ACC112 (cell line): ENCODE data around the gene VEZT.
"Not testable (repeated sequence)": the region's sequence is repeated elsewhere in the genome, so short reads cannot be mapped to it uniquely, and the experiment has no call there.

Source experiments
- H2AFZ ChIP-seq: fragments of 200-600 bp; sonication (generic); one replicate; pipeline ENCODE4 v1.6.0; 2017; ENCODE audit warnings: antibody characterized with exemption, low read length; ENCODE audit not compliant: unreplicated experiment
- H3K27ac ChIP-seq: fragments of 200-600 bp; sonication (generic); 2 replicates; pipeline ENCODE4 v1.5.1; 2014; ENCODE audit warnings: low read depth, mild to moderate bottlenecking, antibody characterized with exemption, low read length, moderate library complexity
- H3K27me3 ChIP-seq: fragments of 200-600 bp; sonication (generic); 2 replicates; pipeline ENCODE4 v1.6.1; 2014; ENCODE audit warnings: mild to moderate bottlenecking, antibody characterized with exemption, low read length, moderate library complexity, mixed read lengths; ENCODE audit not compliant: insufficient read depth
- H3K36me3 ChIP-seq: fragments of 200-600 bp; sonication (generic); 2 replicates; pipeline ENCODE4 v1.6.1; 2016; ENCODE audit warnings: mild to moderate bottlenecking, antibody characterized with exemption, low read length, moderate library complexity, mixed read lengths; ENCODE audit not compliant: insufficient read depth
- H3K4me1 ChIP-seq: fragments of 200-600 bp; sonication (generic); one replicate; pipeline ENCODE4 v1.6.1; 2016; ENCODE audit warnings: low read length, mixed read lengths; ENCODE audit not compliant: insufficient read depth, unreplicated experiment, control insufficient read depth
- H3K4me3 ChIP-seq: fragments of 200-600 bp; sonication (generic); 2 replicates; pipeline ENCODE4 v1.5.1; 2014; ENCODE audit warnings: mild to moderate bottlenecking, low read depth, low read length
- H3K79me2 ChIP-seq: fragments of 200-600 bp; sonication (generic); one replicate; pipeline ENCODE4 v1.6.0; 2016; ENCODE audit warnings: low read length; ENCODE audit not compliant: control insufficient read depth, unreplicated experiment, insufficient read depth

Gene VEZT

DNA sequence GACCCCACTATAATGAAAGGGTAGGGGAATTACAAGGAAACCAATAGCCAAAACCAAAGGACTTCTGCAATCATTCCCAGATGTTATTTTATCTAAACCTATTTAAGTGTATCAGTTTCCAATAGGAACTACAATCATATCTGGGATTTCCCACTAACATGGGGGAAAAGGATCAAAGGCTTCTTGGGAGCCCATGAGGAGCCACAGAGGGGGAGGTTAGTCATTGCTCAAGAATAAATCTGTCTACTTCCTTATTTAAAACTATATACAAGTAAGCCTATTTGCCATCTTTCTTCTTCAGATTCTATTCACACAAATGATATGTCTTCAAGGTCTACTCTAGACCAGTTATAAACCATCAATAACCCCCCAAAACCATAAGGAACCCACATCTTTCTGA is 33.5 kb upstream of the VEZT start:
- H3K36me3 ChIP-seq = no peaks in the 10 kb centered on the region
- H3K27me3 ChIP-seq = no peaks in the 10 kb centered on the region
- H3K4me1 ChIP-seq = no peaks in the 10 kb centered on the region
- H2AFZ ChIP-seq = no peak overlapping the region
- no peaks in the 10 kb centered on the region for H3K79me2 ChIP-seq
- H3K27ac ChIP-seq = no peak overlapping the region
- no peak overlapping the region for H3K4me3 ChIP-seq

DNA sequence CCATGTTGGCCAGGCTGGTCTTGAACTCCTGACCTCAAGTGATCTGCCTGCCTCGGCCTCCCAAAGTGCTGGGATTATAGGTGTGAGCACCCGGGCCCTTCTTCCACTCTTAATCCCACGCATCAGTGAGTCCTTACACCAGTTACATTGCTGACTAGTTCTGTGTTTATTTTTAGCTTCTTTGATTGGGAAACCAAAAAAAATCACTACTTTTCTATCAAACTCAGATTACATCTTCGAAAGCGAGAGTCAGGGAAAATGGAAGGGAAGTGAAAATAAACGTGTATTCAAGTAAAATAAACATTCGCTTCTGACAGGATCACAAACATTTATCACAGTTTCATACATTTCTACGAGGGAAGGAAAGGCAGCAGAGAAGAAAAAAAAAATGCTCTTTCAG is 32.5 kb upstream of the VEZT start:
- no peak overlapping the region for H3K27ac ChIP-seq
- no peaks in the 10 kb centered on the region for H3K4me1 ChIP-seq
- no peaks in the 10 kb centered on the region for H3K27me3 ChIP-seq
- no peaks in the 10 kb centered on the region for H3K36me3 ChIP-seq
- no peak overlapping the region for H2AFZ ChIP-seq
- H3K4me3 ChIP-seq = no peak overlapping the region
- H3K79me2 ChIP-seq = no peaks in the 10 kb centered on the region

DNA sequence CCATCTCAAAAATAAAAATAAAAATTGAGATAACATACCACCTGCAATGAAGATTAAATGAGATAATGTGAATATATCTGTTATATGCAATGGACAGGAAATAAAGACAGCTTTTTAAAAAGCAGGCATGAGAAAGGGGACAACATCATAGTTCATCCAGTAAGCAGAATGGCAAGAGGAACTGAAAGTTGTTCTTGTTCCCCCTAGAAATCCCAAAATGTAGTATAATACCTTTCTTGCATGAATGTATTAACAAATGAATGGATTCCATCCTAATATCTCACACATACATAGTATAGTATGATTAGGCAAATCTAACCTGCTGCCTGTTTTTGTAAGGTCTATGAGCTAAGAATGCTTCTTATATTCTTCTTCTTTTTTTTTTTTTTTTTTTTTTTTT is 31.8 kb upstream of the VEZT start:
- no peak overlapping the region for H3K4me3 ChIP-seq
- no peak overlapping the region for H3K27ac ChIP-seq
- no peaks in the 10 kb centered on the region for H3K36me3 ChIP-seq
- H2AFZ ChIP-seq = no peak overlapping the region
- no peaks in the 10 kb centered on the region for H3K79me2 ChIP-seq
- H3K27me3 ChIP-seq = no peaks in the 10 kb centered on the region
- no peaks in the 10 kb centered on the region for H3K4me1 ChIP-seq

DNA sequence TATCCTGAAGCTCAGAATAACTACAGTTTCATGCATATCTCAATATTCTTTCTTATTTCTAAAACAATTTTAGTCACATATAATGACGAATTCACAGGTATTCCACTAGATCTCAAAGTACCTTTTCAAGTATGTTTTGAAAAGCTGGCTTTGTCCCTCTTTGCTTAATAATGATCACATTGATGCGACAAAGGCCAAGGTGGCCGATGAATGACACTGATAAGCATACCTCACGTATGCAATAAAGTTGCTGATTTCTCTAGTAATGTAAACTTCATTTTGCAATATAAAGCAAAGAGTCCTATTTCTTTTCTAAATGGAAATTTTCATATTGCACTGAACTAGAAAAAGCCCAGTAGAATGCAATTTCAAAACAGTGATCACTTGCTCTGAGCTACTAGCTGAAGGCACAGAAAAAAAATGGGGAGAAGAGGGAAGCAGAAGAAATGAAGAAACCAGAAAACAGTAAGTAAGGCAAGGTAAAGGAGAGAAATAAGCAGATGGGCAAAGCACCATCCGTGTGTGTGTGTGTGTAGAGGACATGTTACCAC is 29.7 kb upstream of the VEZT start:
- Histone ChIP-seq H3K36me3 (no peaks in the 10 kb centered on the region), H3K27me3 (no peaks in the 10 kb centered on the region), H3K4me3 (no peak overlapping the region), H3K4me1 (no peaks in the 10 kb centered on the region), H2AFZ (no peak overlapping the region), H3K79me2 (no peaks in the 10 kb centered on the region), H3K27ac (no peak overlapping the region)

DNA sequence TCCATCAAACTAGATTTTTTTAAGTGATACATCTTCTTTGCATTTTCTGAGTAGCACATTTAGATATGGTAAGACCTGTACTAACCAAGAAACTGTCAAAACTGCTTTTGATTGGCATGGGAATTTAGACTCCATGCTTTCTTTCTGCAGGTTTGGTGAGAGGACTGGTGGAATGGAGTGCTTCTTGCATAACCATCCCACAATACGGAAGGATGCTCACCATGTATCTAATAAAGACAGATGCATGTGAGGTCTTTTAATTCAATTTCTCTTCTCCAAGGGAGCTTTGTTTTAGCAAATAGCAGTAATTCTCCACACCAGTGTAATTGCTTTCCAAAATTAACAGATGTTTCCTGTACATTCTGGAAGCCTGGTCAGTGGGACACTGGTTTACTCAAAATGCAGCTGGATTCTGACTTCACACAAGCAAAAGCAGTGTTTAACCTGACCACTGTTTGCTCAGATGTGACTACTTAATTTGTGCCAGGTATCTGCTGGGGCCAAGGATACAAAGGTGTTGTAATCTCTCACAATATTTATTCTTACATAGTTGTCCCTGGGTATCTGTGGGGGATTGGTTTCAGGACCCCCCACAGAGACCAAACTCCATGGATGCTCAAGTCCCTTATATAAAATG is 26.4 kb upstream of the VEZT start:
- H3K27me3 ChIP-seq = no peaks in the 10 kb centered on the region
- no peak overlapping the region for H3K4me3 ChIP-seq
- no peaks in the 10 kb centered on the region for H3K36me3 ChIP-seq
- H3K27ac ChIP-seq = no peak overlapping the region
- no peaks in the 10 kb centered on the region for H3K79me2 ChIP-seq
- no peaks in the 10 kb centered on the region for H3K4me1 ChIP-seq
- H2AFZ ChIP-seq = no peak overlapping the region

DNA sequence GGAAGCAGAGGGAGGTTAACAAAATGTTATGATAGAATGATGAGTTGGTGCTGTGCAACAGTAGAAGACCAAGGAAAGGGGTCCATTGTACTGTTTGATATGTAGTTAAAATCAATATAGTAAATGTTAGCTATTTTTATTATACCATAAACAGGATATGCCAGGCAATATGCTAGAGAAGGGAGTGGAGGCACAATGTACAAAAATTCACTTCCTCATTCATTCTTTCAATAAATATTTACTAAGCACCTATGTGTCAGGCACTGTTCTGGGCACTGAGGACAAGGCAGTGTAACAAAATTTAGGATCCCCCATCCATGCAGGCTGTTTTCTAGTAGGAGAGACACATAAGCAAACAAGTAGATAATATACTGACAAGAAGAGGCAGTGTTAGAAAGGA is 25.3 kb upstream of the VEZT start:
- Histone ChIP-seq H2AFZ (no peak overlapping the region), H3K4me3 (no peak overlapping the region), H3K36me3 (no peaks in the 10 kb centered on the region), H3K27me3 (no peaks in the 10 kb centered on the region), H3K79me2 (no peaks in the 10 kb centered on the region), H3K27ac (no peak overlapping the region), H3K4me1 (no peaks in the 10 kb centered on the region)

DNA sequence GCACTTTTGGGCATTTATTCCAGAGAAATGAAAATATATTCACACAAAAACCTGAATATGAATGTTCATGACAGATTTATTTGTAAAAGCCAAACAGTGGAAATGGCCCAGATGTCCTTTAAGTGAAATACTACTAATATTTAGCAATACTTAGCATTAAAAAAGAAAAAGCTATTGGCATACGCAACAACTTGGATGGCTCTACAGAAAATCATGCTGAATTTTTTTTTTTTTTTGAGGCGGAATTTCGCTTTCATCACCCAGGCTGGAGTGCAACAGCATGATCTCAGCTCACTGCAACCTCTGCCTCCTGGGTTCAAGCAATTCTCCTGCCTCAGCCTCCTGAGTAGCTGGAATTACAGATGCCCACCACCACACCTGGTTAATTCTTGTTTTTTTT is 24.5 kb upstream of the VEZT start:
- Histone ChIP-seq H3K27ac (no peak overlapping the region), H3K79me2 (no peaks in the 10 kb centered on the region), H3K4me3 (no peak overlapping the region), H2AFZ (no peak overlapping the region), H3K4me1 (no peaks in the 10 kb centered on the region), H3K36me3 (no peaks in the 10 kb centered on the region), H3K27me3 (no peaks in the 10 kb centered on the region)

DNA sequence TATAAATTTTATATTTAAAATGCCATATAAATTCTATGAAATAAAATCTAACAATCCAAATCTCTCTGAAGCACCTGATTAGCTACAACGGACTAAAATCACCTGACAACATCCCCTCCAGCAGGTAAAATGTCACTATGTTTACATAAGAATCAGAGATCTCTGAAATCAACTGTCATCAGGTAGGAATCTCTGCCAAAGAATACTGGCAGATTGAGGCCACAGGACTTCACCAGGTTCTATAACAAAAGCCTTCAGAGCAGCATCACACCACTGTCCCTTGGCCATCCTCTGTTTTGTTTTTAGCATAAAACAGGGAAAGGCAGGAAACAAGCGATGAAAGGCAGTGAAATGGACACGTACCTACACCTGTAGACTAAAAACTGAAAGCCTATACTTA is 22.5 kb upstream of the VEZT start:
- Histone ChIP-seq H3K4me1 (peaks cover under 1% of the 10 kb centered on the region), H3K79me2 (no peaks in the 10 kb centered on the region)

DNA sequence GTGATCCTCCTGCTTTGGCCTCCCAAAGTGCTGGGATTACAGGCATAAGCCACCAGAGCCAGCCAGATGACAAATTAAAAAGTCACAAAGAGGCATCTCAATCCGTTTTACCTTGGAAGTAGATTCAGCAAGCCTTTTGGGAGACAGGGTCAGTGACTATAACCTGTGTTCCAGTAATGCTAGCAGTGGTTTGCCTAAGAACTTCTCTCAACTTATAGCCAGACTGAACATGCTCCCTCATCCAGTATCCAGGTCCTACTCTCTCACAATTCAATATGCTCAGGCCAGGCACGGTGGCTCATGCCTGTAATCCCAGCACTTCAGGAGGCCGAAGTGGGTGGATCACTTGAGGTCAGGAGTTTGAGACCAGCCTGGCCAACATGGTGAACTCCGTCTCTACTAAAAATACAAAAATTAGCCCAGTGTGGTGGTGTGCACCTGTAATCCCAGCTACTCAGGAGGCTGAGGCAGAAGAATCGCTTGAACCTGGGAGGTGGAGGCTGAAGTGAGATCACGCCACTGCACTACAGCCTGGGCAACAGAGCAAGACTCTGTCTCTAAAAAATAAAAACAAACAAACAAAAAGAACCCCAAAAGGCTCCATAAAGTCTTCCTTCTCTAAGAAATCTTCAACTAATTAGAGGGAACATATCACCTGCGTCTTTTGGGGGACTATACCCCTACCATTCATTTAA is 20.6 kb upstream of the VEZT start:
- H3K27me3 ChIP-seq, H3K36me3 ChIP-seq, H3K79me2 ChIP-seq, H3K27ac ChIP-seq, H3K4me3 ChIP-seq, H2AFZ ChIP-seq: not testable (repeated sequence)
- H3K4me1 ChIP-seq = peaks cover 19% of the 10 kb centered on the region

More for the DNA sequence above, 22.5 kb upstream of the VEZT start:
- H2AFZ ChIP-seq = no peak overlapping the region
- no peaks in the 10 kb centered on the region for H3K27me3 ChIP-seq
- no peak overlapping the region for H3K27ac ChIP-seq
- H3K36me3 ChIP-seq = no peaks in the 10 kb centered on the region
- no peak overlapping the region for H3K4me3 ChIP-seq

DNA sequence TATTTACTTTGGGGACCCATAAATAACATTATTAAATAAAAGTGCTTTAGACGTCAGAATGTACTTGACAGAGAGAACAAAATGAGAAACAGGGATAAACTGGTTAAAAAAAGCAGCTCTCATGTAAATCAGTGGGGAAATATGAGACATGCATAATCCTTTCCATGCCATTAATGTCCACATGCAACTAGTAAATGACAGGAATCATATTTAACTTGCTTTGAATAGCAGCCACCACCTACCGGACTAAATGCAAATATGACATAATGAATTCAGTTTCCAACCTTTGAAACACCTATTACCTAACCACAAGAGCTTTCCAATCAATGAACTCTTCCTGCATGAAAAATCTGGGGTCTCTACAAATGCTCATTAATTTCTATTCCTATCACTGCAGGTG is 20.0 kb upstream of the VEZT start:
- Histone ChIP-seq H3K4me1 (peaks cover 23% of the 10 kb centered on the region), H3K36me3 (no peaks in the 10 kb centered on the region), H3K27me3 (no peaks in the 10 kb centered on the region), H3K4me3 (no peak overlapping the region), H3K79me2 (no peaks in the 10 kb centered on the region), H2AFZ (no peak overlapping the region), H3K27ac (no peak overlapping the region)

DNA sequence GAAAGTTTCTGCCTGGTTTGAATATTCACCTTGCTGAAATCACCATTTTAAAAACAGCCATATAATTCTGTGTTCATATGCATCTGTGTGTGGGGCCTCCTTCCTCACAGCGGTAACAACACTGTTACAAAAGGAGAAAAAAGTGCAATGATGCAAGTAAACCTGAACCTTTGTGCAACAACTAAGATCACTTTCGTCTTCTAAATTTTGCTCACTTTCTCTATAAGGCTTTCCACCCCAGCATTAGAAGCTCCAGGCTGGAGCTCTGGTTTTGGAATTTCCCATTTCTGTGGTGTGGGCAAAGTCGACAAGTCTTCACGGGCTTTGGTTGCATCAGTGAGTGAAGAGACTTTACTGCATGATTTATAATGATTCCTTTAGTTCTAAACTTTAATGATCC is 18.7 kb upstream of the VEZT start:
- Histone ChIP-seq H2AFZ (no peak overlapping the region), H3K4me3 (no peak overlapping the region), H3K27me3 (no peaks in the 10 kb centered on the region), H3K79me2 (no peaks in the 10 kb centered on the region), H3K4me1 (peaks cover 36% of the 10 kb centered on the region), H3K36me3 (no peaks in the 10 kb centered on the region), H3K27ac (no peak overlapping the region)
